CD4-positive, CD25-positive, alpha-beta regulatory T cell (primary cell): ENCODE data around the gene NEFH. TPM values are rescaled to one million over a fixed set of nuclear protein-coding genes. Genes with fewer than 3 reads are reported as not detected.

Source experiments
- ATAC-seq, 2 donors: fragments of 150-1000 bp; cut with Tn5 transposase; one replicate each; pipeline ENCODE4 v1.10.0; 2021; ENCODE audit warnings: low read depth in 2 of 2, moderate number of reproducible peaks in 2 of 2, moderate library complexity in 1 of 2
- DNase-seq, 3 donors: peaks; one replicate each; pipeline versions ENCODE4 v3.0.0 to v3.0.0-alpha.2; 2012 to 2022; ENCODE audit warnings: mixed read lengths in 1 of 3
- H3K27ac ChIP-seq: one replicate; pipeline ENCODE4 v1.7.0; 2013; ENCODE audit warnings: mild to moderate bottlenecking, low read length; ENCODE audit not compliant: insufficient read depth, poor library complexity, severe bottlenecking
- H3K27me3 ChIP-seq: one replicate; pipeline ENCODE4 v1.7.0; 2013; ENCODE audit warnings: low read length; ENCODE audit not compliant: control insufficient read depth, insufficient read depth
- H3K36me3 ChIP-seq: one replicate; pipeline ENCODE4 v1.7.0; 2013; ENCODE audit warnings: mild to moderate bottlenecking, low read length, moderate library complexity; ENCODE audit not compliant: control insufficient read depth, insufficient read depth
- H3K4me1 ChIP-seq: 2 replicates; pipeline ENCODE4 v1.7.0; 2013; ENCODE audit warnings: mild to moderate bottlenecking, low read length; ENCODE audit not compliant: insufficient read depth, control insufficient read depth, poor library complexity, severe bottlenecking
- H3K4me3 ChIP-seq: one replicate; pipeline ENCODE4 v1.7.0; 2013; ENCODE audit warnings: low read depth, mild to moderate bottlenecking, low read length, moderate library complexity
- H3K9me3 ChIP-seq, 2 experiments: 1 replicate in 1 of 2; 2 replicates in 1 of 2; pipeline ENCODE4 v1.7.0; 2013; ENCODE audit warnings: low read length in 2 of 2, mild to moderate bottlenecking in 1 of 2, moderate library complexity in 1 of 2; ENCODE audit not compliant: control insufficient read depth in 2 of 2
- H3K27ac Mint-ChIP-seq, 3 donors: one replicate each; pipeline ENCODE4 v1.8.0; 2020 to 2022; ENCODE audit warnings: mild to moderate bottlenecking in 3 of 3, mixed read lengths in 3 of 3, moderate library complexity in 2 of 3
- H3K27me3 Mint-ChIP-seq: one replicate; pipeline ENCODE4 v1.8.0; 2022; ENCODE audit warnings: mild to moderate bottlenecking, mixed read lengths
- H3K36me3 Mint-ChIP-seq: one replicate; pipeline ENCODE4 v1.8.0; 2020; ENCODE audit warnings: mixed read lengths
- H3K4me1 Mint-ChIP-seq, 4 donors: one replicate each; pipeline ENCODE4 v1.8.0; 2020 to 2022; ENCODE audit warnings: mixed read lengths in 4 of 4, mild to moderate bottlenecking in 1 of 4
- H3K4me3 Mint-ChIP-seq, 4 donors: one replicate each; pipeline ENCODE4 v1.8.0; 2020 to 2022; ENCODE audit warnings: mild to moderate bottlenecking in 4 of 4, mixed read lengths in 4 of 4, moderate library complexity in 3 of 4
- H3K9me3 Mint-ChIP-seq, 7 donors: one replicate each; pipeline ENCODE4 v1.8.0; 2020 to 2022; ENCODE audit warnings: mixed read lengths in 7 of 7, mild to moderate bottlenecking in 3 of 7, moderate library complexity in 2 of 7
- polyA plus RNA-seq, 4 donors: library from polyadenylated mRNA; unstranded; fragments of 300-500 nt; fragmentation: Illumina TruSeq; gene quantifications; one replicate each; pipeline ENCODE4 v1.2.3, GENCODE V29; 2021
- total RNA-seq: library from RNA; stranded (reverse); gene quantifications from one replicate; pipeline ENCODE4 v1.2.3, GENCODE V29; 2022

Gene NEFH
- total and polyA plus RNA-seq, 5 donors from 2014 or later: 0.08 to 0.49 (median 0.30) TPM

DNA sequence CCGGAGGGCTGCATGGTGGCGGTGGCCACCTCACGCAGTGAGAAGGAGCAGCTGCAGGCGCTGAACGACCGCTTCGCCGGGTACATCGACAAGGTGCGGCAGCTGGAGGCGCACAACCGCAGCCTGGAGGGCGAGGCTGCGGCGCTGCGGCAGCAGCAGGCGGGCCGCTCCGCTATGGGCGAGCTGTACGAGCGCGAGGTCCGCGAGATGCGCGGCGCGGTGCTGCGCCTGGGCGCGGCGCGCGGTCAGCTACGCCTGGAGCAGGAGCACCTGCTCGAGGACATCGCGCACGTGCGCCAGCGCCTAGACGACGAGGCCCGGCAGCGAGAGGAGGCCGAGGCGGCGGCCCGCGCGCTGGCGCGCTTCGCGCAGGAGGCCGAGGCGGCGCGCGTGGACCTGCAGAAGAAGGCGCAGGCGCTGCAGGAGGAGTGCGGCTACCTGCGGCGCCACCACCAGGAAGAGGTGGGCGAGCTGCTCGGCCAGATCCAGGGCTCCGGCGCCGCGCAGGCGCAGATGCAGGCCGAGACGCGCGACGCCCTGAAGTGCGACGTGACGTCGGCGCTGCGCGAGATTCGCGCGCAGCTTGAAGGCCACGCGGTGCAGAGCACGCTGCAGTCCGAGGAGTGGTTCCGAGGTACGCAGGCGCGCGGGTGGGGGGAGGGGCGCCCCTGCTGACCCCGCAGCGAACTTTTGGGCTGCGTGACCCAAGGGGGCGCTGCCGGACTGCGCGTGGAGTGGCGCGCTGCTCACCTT, 670 bp downstream of the NEFH start:
- Mint-ChIP-seq H3K4me3 (no peak overlapping the region), H3K36me3 (no peaks in the 10 kb centered on the region), H3K27me3 (peaks cover 46% of the 10 kb centered on the region), H3K27ac (no peak overlapping the region), H3K9me3 (peaks cover 0 to 4% (median 0%) of the 10 kb centered on the region in 7 donors), H3K4me1 (peaks cover 0 to 20% (median 9%) of the 10 kb centered on the region in 4 donors)
- Histone ChIP-seq H3K27ac (no peak overlapping the region), H3K4me1 (peaks cover 13% of the 10 kb centered on the region), H3K27me3 (peaks cover 12% of the 10 kb centered on the region), H3K36me3 (no peaks in the 10 kb centered on the region), H3K4me3 (no peak overlapping the region), H3K9me3 (no peaks in the 10 kb centered on the region)
- ATAC-seq (peak; percentile 47 to 49), DNase-seq (peak; percentile 7 to 63 (median 14))

DNA sequence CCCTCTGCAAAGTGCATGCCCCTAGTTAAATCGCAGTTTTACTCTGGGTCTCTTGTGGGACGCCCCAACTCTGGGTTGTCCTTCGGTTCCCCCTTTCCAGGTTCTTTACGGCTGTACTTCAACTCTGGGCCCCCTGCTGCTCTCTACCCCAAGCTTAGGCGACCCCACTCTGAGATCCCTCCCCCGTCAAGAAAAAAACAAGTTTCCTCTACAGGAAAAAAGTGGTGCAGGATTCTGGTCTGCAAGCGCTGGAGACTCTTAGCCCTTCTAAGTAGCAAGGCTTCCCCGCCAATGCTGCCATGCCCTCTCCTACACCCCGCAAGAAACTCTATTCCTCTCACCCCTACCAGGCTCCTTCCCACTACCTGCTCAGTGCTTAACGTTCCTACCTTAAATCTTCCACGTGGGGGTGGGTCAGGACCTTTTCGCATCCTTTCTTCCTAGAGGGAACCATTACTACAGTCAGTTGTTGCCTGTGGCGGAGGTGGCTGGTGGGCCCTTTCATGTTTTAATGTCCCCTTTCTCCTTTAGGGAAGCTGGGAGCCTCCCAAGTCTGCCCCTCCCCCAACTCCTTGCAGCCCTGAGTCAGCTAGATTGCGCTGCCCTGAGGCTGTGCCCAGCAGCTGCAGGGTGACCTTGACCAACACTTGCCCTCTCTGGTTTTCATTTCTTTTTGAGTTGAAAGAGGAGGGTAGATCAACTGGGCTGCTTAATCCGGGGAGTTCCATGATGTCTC, 1.4 kb downstream of the NEFH start:
- Histone ChIP-seq H3K9me3 (no peaks in the 10 kb centered on the region), H3K36me3 (no peaks in the 10 kb centered on the region), H3K27me3 (peaks cover 12% of the 10 kb centered on the region), H3K27ac (no peak overlapping the region), H3K4me3 (no peak overlapping the region), H3K4me1 (peaks cover 13% of the 10 kb centered on the region)
- no peak for DNase-seq
- ATAC-seq: no peak
- peak overlapping the region; percentile 12 to 68 (median 43) for H3K4me3 Mint-ChIP-seq
- H3K9me3 Mint-ChIP-seq: peaks cover 0 to 4% (median 0%) of the 10 kb centered on the region in 7 donors
- H3K27me3 Mint-ChIP-seq: peaks cover 48% of the 10 kb centered on the region
- no peak overlapping the region for H3K27ac Mint-ChIP-seq
- H3K4me1 Mint-ChIP-seq: peaks cover 0 to 20% (median 9%) of the 10 kb centered on the region in 4 donors
- H3K36me3 Mint-ChIP-seq: no peaks in the 10 kb centered on the region

DNA sequence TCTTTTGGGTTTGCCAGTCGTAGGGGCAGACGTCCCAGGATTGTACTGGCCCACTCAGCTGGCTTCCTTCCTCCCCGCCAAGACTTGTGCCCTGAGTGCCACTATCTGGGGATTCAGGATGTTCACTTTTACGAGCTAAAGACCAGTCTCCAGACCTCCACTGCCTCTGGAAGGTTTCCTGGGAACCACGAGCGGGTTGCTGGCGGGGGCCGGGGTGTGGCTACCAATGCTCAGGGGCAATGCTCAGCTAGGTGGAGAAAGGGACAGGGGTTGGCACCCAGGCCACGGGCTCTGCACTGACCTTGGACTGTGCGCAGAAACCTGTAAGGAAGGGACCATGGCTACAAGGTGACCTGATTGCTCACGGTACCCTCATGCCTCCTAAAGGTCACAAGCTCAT, 2.2 kb downstream of the NEFH start:
- H3K4me1 ChIP-seq: peaks cover 13% of the 10 kb centered on the region
- H3K9me3 ChIP-seq: no peaks in the 10 kb centered on the region
- Mint-ChIP-seq H3K36me3 (no peaks in the 10 kb centered on the region), H3K27me3 (peaks cover 41% of the 10 kb centered on the region), H3K9me3 (peaks cover 0 to 4% (median 0%) of the 10 kb centered on the region in 7 donors), H3K4me1 (peaks cover 0 to 17% (median 9%) of the 10 kb centered on the region in 4 donors), H3K27ac (no peak overlapping the region), H3K4me3 (no peak overlapping the region)
- H3K27ac ChIP-seq: no peak overlapping the region
- H3K27me3 ChIP-seq: peaks cover 11% of the 10 kb centered on the region
- DNase-seq (no peak), ATAC-seq (no peak)
- no peak overlapping the region for H3K4me3 ChIP-seq
- no peaks in the 10 kb centered on the region for H3K36me3 ChIP-seq

GRCh38 chr22:29482726-29483125, 2.7 kb downstream of the NEFH start:
- DNase-seq (no peak), ATAC-seq (no peak)
- H3K9me3 Mint-ChIP-seq: peaks cover 0 to 4% (median 0%) of the 10 kb centered on the region in 7 donors
- H3K4me1 Mint-ChIP-seq: peaks cover 0 to 17% (median 9%) of the 10 kb centered on the region in 4 donors
- peaks cover 36% of the 10 kb centered on the region for H3K27me3 Mint-ChIP-seq
- H3K9me3 ChIP-seq: no peaks in the 10 kb centered on the region
- H3K4me3 Mint-ChIP-seq: no peak overlapping the region
- no peak overlapping the region for H3K4me3 ChIP-seq
- peaks cover 10% of the 10 kb centered on the region for H3K27me3 ChIP-seq
- H3K27ac ChIP-seq: no peak overlapping the region
- H3K4me1 ChIP-seq: peaks cover 13% of the 10 kb centered on the region
- H3K27ac Mint-ChIP-seq: no peak overlapping the region
- H3K36me3 ChIP-seq: no peaks in the 10 kb centered on the region
- H3K36me3 Mint-ChIP-seq: no peaks in the 10 kb centered on the region

DNA sequence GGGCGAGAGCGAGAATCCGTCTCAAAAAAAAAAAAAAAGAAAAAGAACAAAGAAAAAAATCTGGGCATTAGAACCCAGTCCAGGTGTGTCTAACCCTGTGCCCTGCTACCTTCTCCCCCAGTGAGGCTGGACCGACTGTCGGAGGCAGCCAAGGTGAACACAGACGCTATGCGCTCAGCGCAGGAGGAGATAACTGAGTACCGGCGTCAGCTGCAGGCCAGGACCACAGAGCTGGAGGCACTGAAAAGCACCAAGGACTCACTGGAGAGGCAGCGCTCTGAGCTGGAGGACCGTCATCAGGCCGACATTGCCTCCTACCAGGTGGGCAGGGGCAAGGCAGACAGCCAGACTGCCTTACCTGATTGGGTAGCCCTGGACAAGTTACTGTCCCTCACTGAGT, 3.2 kb downstream of the NEFH start:
- Histone ChIP-seq H3K4me1 (peaks cover 13% of the 10 kb centered on the region), H3K27me3 (peaks cover 8% of the 10 kb centered on the region), H3K4me3 (no peak overlapping the region), H3K36me3 (no peaks in the 10 kb centered on the region), H3K9me3 (no peaks in the 10 kb centered on the region), H3K27ac (no peak overlapping the region)
- H3K36me3 Mint-ChIP-seq: no peaks in the 10 kb centered on the region
- no peak overlapping the region for H3K27ac Mint-ChIP-seq
- peaks cover 0 to 4% (median 0%) of the 10 kb centered on the region in 7 donors for H3K9me3 Mint-ChIP-seq
- H3K4me1 Mint-ChIP-seq: peaks cover 0 to 17% (median 9%) of the 10 kb centered on the region in 4 donors
- DNase-seq (no peak), ATAC-seq (no peak)
- H3K4me3 Mint-ChIP-seq: peak overlapping the region in 1 of 4 donors; percentile 32
- peaks cover 31% of the 10 kb centered on the region for H3K27me3 Mint-ChIP-seq

DNA sequence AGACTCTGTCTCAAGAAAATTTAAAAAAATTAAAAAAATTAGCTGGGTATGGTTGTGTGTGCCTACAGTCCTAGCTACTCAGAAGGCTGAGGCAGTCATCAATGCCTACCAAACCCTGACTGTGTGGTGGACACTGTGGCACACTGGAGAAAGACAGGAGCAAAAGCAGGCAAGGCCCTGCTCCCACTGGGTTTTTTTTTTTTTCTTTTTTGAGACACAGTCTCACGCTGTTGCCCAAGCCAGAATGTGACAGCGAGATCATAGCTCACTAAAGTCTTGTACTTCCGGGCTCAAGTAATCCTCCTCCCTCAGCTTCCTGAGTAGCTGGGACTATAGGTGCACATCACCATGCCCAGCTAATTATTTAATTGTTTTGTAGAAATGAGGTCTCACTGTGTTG, 4.6 kb downstream of the NEFH start:
- ATAC-seq: no peak
- H3K27me3 Mint-ChIP-seq: peaks cover 17% of the 10 kb centered on the region
- H3K27me3 ChIP-seq: no peaks in the 10 kb centered on the region
- H3K27ac ChIP-seq: no peak overlapping the region
- no peak overlapping the region for H3K27ac Mint-ChIP-seq
- H3K4me1 Mint-ChIP-seq: peaks cover 0 to 8% (median 3%) of the 10 kb centered on the region in 4 donors
- peaks cover 13% of the 10 kb centered on the region for H3K4me1 ChIP-seq
- no peak overlapping the region for H3K4me3 Mint-ChIP-seq
- no peaks in the 10 kb centered on the region for H3K9me3 ChIP-seq
- H3K4me3 ChIP-seq: no peak overlapping the region
- peaks cover 0 to 4% (median 0%) of the 10 kb centered on the region in 7 donors for H3K9me3 Mint-ChIP-seq
- H3K36me3 Mint-ChIP-seq: peaks cover 5% of the 10 kb centered on the region
- no peak for DNase-seq
- H3K36me3 ChIP-seq: no peaks in the 10 kb centered on the region

GRCh38 chr22:29485448-29485847, 5.4 kb downstream of the NEFH start:
- no peaks in the 10 kb centered on the region for H3K27me3 ChIP-seq
- ATAC-seq: no peak
- Mint-ChIP-seq H3K27me3 (peaks cover 15% of the 10 kb centered on the region), H3K4me1 (peaks cover 0 to 6% (median 2%) of the 10 kb centered on the region in 4 donors), H3K4me3 (no peak overlapping the region), H3K27ac (no peak overlapping the region), H3K9me3 (peaks cover 0 to 4% (median 0%) of the 10 kb centered on the region in 7 donors), H3K36me3 (peaks cover 10% of the 10 kb centered on the region)
- H3K4me3 ChIP-seq: no peak overlapping the region
- no peak for DNase-seq
- H3K36me3 ChIP-seq: no peaks in the 10 kb centered on the region
- H3K9me3 ChIP-seq: no peaks in the 10 kb centered on the region
- H3K27ac ChIP-seq: no peak overlapping the region
- H3K4me1 ChIP-seq: peaks cover 5% of the 10 kb centered on the region
